Pons (tissue), 1 donor: Measurements from ENCODE around the gene ETFBKMT.

Experiments used
- DNase-seq: peaks from one replicate; pipeline ENCODE4 v3.0.0-alpha.2; 2016; ENCODE audit warnings: low spot score

ETFBKMT gene

GRCh38 chr12:31659087-31659942 is at the start of gene ETFBKMT:
ETFBKMT (plus strand) TSS chr12:31659688; CDS start chr12:31661954, 2,266 bp downstream.
- DNase-seq, result peak; percentile 94

- DNase-seq, result no peak
Observed at GRCh38 chr12:31612819-31613218, 46.7 kb upstream of the ETFBKMT start.

- DNase-seq, result no peak
Observed at GRCh38 chr12:31618228-31619025, 41.1 kb upstream of the ETFBKMT start.

DNA sequence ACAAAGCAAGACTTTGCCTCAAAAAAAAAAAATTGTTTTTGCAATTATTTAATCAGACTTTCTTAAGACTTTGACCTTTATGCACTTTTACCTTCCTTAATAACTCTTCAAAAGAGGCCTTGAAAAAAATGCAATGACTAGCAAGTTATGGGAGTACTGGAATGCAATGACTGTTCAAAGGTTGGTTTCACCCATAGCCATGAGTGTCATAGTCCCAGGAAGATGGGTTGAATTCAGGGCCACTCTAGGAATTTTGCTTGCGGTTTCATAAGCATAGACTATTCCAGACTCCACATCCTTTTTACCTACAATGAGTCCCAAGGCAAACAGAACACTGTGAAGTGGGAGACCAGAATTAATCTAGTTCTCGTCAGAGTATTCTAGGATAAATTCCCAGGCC is 39.2 kb upstream of the ETFBKMT start:
- no peak for DNase-seq

GRCh38 chr12:31622038-31622437 is 37.5 kb upstream of the ETFBKMT start:
- no peak for DNase-seq

- no peak for DNase-seq
Observed at GRCh38 chr12:31626270-31626995, 33.1 kb upstream of the ETFBKMT start.

DNA sequence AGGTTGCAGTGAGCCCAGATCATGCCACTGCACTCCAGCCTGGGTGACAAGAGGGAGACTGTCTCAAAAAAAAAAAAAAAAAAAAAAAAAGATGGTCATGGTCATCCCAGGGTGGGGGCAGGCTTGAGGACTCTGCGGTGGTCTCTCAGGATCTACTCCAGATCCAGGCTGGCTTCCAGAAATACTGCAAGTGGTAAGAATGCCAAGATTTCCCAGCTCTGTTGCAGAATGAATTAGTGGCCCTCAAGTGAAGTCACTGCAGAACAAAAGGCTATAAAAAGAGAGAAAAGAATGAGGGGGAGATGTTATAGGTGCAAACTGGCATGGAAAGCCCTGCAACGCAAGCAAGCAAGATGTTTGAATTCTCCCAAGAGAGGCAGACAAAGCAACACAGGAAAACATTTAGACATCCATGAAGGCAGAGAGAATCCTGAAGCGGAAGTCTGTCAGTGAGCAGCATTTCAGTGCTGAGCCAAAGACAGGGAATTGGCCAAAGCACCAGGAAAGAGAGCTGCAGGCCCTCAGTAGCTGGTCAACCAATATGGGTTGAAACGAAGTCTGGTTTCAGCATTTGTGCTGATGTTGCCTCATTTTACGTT is 31.9 kb upstream of the ETFBKMT start:
- DNase-seq, result no peak

- DNase-seq, result no peak
Observed at GRCh38 chr12:31629756-31630732, 29.4 kb upstream of the ETFBKMT start.

GRCh38 chr12:31631023-31631724 is 28.3 kb upstream of the ETFBKMT start:
- no peak for DNase-seq

GRCh38 chr12:31631809-31632208 is 27.7 kb upstream of the ETFBKMT start:
- DNase-seq, result no peak

GRCh38 chr12:31633464-31633863 is 26.0 kb upstream of the ETFBKMT start:
- no peak for DNase-seq

DNA sequence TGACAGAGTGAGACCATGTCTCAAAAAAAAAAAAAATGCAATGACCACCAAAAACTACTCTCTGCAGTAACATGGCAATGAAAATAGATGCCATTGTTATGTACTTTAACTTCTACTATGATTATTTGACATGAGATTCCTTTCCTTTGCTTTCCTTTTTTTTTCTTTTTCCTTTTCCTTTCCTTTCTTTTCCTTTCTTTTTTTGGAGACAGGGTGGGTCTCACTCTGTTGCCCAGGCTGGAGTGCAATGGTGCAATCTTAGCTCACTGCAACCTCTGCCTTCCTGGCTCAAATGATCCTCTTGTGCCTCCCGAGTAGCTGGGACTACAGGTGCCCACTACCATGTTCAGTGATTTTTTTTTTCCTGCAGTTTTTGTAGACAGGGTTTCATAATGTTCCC is 24.9 kb upstream of the ETFBKMT start:
- DNase-seq, result no peak

DNA sequence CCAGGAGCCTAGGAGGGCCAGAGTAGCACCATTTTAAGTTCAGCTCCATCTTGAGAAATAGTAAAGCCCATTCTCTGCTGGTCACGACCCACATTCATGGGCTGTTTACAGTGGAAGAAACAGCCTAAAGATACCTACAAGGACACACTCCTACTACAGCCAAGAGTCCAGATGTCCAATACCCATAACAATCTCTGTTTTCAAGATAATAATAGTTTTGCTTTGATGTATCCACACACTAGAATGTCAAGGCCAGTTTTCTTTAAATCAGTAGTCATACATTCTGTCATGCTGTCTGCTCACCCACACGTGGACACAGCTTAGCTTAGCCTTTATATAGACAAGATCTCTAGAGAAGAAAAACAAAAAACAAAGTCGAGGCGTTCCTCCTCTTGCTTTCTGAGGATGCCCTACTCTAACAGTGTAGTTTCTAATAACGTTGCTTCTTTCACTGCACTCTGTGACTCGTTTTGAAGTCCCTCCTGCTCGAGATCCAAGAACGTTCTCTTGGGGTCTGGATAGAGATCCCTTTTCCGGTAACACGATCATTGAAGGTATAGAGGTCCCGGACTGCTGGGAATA is 17.9 kb upstream of the ETFBKMT start:
- DNase-seq, result no peak

- DNase-seq, result no peak
Observed at GRCh38 chr12:31644536-31644935, 15.0 kb upstream of the ETFBKMT start.

DNA sequence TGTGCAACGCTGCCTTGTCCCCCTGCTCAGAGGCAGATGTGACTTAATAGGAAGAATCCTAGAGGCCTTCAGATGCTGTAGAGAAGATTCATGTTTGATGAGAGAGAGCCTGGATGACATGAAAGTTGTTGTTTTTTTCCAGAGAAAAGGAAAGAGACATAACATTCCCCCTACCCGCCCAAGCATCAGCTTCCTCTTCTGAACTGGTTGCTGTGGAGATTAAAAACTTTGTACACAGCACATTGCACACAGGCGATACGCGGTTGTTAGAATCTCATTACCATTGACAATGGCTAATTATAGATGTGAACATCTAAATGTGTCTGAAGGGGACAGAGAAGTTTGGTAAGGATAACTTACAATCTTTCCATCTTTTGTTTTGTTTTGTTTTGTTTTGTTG is 13.6 kb upstream of the ETFBKMT start:
- DNase-seq, result no peak

- DNase-seq, result no peak
Observed at GRCh38 chr12:31647086-31647491, 12.4 kb upstream of the ETFBKMT start.

- DNase-seq, result no peak
Observed at GRCh38 chr12:31650918-31651317, 8.6 kb upstream of the ETFBKMT start.

- no peak for DNase-seq
Observed at GRCh38 chr12:31651893-31652521, 7.5 kb upstream of the ETFBKMT start.

DNA sequence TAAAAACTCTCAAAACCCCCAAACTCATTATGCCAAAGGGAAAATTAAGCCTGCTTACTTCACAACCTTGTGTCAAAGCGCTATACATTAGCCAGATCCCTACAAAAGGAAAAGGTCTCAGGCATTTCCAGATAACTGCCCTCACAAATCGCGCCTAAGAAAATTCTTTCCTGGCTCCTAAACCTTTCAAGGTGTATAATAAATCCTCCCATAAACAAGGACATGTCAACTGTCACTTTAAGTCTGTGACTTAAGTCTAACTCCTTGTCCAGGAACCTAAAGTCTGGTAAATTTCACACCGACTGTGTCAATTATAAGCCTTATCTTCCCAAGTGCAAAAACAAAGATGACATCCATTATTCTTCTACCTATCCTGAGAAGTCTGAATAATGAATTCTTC is 4.3 kb upstream of the ETFBKMT start:
- no peak for DNase-seq
